HG02970 (cell line): ENCODE measurements around the gene ISL2.

Experiments used
- ATAC-seq: cut with Tn5 transposase; IDR thresholded peaks from one replicate; pipeline ENCODE4 v1.9.1; 2021; ENCODE audit warnings: mild to moderate bottlenecking, moderate library complexity, moderate number of reproducible peaks; ENCODE audit not compliant: unreplicated experiment, low FRiP score

Gene ISL2

DNA sequence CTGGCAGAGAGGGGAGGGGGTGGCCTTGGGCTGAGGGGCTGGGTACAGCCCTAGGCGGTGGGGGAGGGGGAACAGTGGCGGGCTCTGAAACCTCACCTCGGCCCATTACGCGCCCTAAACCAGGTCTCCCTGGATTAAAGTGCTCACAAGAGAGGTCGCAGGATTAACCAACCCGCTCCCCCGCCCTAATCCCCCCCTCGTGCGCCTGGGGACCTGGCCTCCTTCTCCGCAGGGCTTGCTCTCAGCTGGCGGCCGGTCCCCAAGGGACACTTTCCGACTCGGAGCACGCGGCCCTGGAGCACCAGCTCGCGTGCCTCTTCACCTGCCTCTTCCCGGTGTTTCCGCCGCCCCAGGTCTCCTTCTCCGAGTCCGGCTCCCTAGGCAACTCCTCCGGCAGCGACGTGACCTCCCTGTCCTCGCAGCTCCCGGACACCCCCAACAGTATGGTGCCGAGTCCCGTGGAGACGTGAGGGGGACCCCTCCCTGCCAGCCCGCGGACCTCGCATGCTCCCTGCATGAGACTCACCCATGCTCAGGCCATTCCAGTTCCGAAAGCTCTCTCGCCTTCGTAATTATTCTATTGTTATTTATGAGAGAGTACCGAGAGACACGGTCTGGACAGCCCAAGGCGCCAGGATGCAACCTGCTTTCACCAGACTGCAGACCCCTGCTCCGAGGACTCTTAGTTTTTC is 4.9 kb downstream of the ISL2 start:
- ATAC-seq: no peak

DNA sequence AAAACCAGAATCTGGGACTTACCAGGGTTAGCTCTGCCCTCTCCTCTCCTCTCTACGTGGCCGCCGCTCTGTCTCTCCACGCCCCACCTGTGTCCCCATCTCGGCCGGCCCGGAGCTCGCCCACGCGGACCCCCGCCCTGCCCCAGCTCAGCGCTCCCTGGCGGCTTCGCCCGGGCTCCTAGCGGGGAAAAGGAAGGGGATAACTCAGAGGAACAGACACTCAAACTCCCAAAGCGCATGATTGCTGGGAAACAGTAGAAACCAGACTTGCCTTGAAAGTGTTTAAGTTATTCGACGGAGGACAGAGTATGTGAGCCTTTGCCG is 5.4 kb downstream of the ISL2 start:
- ATAC-seq: no peak

DNA sequence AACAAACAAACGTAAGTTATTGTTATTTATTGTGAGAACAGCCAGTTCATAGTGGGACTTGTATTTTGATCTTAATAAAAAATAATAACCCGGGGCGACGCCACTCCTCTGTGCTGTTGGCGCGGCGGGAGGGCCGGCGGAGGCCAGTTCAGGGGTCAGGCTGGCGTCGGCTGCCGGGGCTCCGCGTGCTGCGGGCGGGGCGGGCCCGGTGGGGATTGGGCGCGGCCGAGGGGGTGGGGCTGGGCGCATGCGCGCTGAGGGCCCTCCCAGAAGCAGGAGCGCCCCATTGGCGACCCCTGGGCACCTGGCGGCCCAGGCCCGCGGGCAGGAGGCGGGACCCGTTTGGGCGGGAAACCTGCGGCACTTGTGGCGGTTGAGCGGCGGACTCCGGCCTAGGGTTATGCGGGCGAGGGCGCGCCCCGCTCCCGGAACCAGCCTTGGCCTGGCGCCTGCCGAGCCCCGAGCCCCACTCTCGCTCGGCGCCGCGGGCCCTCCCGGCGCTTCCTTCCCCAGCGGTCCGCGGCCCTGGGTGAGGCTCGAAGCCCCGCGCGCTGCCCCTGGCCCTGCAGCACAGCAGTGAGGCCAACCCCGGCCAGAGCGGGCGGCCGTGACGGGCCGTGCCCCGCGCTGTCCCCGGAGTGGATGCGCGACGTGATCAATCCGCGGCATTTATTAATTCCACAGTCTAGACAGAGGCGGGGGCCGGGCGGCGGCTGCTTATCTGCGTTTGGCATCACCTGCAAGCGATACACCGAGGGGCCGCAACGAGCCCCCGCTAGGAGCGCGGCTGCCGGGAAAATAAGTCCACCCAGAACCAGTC is 6.0 kb downstream of the ISL2 start:
- no peak for ATAC-seq

DNA sequence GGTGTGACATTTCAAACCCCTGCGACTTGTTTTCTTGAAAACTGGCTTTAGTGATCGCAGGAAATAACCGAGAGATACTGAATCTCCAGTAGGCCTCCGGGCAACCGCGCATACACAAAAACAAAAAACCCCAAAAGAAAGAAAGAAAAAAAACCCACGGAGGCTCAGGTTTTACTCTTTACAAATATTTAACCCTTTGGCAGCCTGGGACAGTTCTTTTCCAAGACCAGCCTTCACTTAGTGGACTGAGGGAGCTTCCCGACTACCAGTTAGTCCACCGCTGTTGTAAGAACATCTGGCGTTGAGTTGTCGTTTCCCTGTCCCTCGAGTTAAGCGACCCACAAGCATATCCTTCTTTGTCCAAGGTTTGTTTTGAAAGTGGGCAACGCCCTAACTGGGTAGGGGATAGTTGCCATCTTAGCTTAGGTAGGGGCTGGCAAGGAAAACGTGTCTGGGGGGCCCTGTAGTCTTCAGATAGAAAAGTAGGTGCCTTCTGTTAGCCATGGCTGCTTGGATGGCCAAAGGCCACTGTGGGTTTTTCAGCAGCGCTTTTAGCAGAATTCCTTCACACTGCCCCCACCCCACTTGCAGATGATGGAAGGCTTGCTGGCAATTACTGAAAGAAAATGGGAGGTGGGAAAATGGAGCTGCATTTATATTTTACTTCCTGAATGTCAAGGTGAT is 6.9 kb downstream of the ISL2 start:
- no peak for ATAC-seq

DNA sequence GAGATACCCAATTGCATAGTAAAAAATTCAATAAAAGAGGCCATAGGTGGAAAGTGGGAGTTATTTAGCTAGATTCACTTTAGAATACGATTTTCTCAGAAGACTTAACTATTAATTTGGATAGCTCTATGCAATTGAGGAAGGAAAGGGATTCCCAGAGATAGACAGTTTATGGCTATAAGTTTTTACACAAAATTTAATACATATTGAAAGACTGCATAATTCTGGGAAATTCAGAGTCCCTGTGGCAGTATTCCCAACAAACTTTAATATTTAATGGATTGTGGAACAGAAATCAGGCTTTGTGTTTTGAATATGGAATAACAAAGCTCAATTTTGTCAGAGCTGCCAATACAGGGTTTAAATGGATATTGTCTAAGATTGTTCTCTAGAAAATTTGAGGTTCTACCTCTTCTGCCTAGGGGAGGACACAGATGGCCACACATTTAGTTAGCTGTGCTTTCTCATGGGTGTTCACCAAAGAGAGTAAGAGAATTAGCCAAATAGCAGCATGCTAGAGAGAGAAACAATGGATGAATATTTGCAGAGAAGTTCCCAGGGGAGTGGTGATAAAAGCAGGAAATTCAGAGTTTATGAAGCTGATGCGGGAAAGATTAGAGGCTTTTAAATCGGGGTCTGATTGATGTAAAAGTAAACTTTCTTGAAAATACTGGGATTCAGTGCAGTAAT is 8.5 kb downstream of the ISL2 start:
- no peak for ATAC-seq

DNA sequence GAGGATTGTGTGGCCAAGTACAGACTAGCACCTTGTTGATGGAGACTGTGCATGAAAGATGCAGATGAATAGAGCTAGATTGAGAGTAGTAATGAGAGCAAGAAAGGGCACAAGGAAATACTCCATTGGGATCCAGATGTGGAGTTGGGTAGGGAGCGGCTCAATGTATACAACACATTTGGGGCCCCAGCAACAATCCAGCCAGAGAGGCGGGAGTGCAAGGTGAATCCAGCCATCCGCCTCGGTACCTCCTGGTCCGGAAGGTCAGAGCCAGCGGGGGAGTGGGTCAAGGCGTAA is 9.0 kb downstream of the ISL2 start:
- no peak for ATAC-seq

DNA sequence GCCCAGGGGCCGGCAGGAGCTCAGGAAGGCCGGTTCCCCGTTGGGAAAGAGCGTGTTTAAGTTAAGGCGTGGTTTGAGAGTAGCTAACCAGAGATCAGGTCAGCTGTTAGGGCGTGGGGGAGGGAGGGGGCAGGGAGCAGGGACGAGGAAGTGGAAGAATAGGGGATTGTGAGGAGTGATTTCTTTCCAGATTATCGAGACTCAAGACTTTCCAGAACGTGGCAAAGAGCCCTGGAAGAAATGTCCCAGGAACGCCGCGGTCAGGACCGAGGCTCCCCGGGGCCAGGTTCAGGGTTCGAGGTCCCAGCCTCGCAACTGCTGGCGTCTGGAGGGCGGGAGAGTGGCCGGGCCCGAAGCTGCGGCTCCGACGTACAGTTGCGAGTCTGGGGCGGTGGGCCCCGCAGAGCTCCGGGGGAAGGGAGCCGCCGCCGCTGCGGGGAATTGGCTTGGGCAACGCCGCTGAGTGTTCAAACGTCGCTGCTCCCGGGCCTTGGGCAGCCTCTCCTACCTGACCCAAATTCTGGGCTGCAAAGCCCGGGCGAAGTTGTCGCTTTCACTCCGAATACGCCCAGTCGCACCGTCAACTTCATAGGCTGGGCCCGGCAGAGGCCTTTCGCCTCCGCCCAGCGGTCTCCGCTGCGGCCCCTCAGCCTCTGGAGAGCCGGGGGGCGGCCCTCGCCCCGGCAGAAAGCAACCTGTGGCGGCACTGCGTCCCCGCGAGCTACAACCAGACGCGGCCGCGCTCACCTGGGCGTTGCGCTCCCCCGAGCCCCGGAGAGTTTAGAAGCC is 9.5 kb downstream of the ISL2 start:
- no peak for ATAC-seq

DNA sequence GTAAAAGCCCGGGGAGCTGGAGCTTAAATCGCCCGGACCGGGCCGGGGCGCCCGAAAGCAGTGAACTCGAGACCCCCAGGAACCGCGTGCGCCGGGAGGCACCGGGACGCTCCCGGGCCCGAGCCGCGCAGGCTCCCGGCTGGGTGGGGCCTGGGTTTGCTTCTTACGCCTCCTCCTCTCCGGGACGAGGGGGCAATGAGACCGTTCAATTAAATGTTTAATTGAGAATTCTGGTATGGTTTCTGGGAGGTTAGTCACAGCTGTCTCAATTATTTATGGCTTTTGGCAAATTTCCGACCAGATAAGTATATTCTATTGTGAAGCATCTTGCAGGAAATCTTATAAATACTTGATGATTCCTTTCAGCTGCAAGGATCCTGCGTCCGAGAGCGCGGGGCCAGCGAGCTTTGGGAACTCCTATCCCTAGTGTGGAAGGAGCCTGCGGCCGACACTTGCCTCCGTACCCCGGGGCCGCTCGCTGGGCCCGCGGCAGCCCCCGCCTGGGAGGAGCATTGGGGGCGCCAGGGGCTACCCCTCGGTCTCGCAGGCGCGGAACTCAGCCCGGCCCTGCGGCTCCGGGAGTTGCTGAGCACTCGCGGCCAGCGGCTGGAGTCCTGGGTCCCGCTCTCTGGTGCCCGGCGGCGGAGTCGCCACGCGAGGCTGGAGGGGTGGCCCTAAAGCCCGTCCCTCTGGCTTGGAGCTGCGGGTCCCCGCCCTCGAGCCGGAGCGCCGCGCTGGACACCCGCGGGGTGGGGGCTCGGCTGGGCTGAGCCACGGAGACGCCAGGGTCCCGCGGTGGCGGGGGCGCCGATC is 10.3 kb downstream of the ISL2 start:
- no peak for ATAC-seq

DNA sequence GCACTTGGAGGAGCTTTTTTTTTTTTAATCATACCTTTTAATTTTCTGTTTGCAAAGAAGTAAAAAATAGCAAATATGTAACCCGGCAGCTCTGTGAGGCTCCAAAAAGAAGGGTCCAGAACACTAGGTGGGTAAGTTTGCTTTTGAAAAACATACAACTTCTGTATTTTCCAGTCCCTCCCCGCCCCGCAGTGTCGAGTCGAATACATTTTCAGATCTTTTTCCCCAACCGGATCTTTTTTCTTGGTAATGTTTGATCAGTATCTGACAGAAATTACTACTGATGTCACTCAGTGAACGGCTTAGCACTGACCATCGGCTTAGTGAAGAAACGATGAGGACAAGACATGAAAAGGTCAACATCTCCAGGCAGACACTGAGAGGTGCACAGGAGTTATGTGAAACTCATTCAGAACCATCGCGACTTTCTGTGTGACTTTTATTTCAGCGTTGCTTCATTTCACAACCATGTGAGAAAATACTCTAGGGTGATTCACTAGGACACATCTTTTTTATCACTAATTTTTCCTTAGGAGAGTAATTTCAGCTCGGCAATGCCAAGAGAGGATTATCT is 11.0 kb downstream of the ISL2 start:
- no peak for ATAC-seq

DNA sequence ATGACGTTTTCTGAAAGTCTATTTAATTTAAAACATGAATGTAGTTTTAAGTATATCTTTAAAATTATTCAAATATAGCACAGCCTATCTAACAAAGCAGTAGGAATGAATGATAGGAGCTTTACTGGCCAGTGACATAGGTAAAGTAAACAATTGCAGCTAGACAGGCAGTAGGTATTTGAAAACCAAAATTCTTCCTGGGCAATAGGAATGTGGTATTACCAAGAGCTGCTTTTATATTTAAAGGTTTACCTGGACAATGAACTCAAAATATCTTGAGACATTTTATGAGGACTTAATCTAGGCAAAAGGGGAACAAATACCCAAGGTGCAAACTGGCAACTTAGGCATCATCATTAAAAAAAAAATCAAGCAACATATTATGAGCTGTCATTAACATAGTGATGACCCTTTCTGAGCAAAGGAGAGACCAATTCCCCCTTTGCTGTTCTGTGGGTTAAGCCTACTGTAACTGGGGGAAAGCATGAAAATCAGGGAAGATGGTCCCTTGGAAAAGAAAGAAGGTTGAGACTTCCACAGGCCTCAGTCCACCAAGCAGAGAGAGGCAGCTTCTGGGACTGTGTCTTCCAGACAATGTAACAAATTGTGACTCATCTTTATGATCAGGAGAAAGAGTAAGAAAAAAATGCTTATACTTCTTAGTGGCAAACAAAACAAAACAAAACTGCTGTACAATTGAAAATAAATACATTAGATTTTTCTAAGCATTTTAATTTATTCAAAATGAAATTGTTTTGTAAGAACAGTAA is 12.9 kb downstream of the ISL2 start:
- no peak for ATAC-seq

DNA sequence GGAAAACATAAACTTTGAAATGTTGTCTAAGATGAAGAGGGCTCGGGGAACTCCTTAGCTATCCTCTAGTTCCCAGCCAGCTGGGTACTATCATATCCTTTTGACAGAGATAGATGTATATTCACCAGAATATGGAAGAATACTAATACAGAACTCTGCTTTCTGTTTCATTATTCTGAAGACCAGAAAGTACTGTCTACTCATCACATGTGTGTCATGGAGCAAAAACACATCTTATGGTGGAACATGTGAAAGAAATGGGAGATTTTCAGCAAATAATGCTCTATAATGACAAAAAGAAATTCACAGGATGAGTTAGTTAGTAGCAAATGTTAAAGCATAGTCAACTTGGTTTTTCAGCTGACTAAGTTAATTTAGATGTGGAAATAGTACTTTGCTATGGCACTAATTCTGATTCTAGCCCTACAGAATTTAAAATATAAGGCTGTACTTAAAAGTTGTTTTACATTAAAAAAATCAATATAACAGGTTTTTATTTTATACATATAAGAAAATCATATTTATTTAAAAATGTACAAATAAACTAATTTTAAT is 16.5 kb downstream of the ISL2 start:
- ATAC-seq: no peak

DNA sequence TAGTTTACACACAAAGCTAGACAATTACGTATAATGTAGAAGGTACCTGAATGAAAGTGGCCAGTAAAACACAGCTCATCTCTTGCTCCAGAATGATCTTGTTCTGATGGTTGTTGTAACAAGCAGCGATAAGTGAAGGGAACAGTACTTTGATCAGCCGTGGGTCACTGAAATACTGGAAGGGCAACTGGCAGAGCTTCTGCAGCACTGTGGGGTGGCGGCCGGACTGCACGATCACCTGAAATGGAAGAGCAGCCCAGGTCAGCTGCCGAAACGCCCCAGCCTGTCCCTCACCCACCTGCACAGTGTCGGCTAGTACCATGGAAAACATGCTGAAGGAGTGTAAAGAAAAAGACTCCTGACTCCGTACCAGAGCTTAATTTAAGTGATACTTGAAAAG is 17.3 kb downstream of the ISL2 start:
- ATAC-seq: no peak

DNA sequence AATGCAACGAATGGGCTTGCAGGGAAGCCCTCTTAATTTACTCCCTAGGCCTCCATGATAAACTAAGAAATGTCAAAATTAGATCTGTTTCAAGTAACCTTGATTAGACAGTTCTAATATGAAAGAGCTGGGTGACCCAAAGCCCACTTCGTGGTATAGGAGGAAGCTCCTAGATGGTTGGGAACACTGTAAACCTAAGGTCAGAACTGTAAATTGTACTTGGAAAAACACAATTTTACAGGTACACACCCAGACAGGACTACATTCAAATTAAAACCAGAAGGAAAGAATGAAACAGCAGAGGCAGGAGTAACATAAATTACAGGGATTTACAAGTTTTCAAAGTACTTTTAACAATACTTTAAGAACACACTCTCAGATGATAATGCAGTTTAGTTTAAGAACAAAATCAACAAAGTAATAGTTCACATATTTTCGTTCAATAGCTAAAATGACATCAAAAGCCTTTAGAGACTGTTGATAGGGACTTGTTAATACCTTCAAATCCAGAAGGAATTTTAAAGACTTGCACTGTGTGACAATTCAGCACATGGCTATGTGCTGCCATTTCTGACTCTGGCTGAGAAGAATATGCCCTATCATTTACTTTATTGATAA is 18.4 kb downstream of the ISL2 start:
- ATAC-seq: no peak

DNA sequence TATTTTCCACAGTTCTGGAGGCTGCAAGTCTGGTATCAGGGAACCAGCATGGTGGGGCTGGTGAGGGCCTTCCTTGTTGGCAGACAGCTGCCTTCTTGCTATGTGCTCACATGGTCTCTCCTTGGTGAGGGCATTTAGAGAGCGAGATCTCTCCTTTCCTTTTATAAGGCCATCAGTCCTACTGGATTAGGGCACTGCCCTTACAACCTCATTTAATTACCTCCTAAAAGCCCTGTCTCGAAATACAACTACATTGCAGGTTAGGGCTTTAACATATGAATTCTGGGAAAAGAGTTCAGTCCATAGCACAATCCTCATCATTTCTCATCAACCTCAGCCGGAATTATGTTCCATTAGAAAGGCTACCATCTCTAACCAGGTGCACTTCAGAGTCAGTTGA is 21.9 kb downstream of the ISL2 start:
- no peak for ATAC-seq

DNA sequence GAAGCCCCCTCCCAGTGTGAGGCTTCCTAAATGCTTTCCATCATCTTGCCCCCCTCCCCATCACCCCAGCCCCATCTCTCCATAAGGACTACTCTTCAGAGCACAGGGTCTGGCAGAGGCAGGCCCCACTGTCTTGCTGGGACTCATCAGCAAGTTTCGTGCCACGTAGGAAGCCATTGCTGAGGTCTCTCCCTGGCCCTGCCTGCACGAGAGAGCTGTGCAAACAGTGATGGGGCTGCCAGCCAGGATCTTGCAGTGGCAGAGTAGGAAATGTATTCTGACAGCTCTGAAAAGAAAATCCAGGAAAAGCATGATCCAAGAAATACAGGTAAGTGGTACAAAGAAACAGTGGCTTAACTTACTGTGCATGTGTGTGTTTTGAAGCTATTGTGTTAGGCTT is 22.6 kb downstream of the ISL2 start:
- ATAC-seq: no peak

DNA sequence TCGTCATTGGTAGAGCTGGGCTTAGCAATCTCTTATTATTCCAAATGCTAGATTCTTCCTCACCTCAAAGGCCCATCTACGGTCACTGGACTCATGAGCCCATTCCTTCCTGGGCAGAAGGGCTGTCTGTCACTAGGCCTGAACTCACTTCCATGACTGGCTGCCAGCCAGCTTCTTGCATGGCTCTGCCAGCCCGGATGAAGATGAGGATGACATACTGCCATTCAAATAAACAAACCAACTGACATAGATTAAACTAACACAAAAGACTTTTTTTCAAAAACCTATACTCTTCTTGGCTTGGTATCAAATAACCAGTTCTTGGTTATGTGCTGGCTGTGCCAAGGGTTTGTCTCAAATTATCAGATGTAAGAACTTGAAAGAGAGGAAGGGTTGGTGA is 23.8 kb downstream of the ISL2 start:
- ATAC-seq: no peak

DNA sequence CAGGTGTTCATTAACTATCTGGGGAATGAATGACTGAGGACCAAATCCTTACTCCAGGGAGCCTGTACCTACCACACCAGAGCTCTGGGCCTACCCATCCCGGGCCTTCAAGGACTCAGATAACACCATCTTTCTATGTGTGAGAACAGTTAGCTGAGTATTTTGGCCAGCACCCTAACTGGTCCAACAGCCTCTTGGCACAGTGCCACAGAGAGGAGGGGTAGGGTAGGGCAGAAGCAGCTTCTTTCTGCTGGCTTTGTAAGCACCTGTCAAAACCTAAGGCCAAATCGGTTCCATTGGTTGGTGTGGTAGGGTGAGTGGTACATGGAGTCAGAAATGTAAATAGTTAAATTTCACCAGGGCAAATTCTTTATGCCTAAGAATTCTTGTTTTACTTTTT is 26.7 kb downstream of the ISL2 start:
- ATAC-seq: no peak

DNA sequence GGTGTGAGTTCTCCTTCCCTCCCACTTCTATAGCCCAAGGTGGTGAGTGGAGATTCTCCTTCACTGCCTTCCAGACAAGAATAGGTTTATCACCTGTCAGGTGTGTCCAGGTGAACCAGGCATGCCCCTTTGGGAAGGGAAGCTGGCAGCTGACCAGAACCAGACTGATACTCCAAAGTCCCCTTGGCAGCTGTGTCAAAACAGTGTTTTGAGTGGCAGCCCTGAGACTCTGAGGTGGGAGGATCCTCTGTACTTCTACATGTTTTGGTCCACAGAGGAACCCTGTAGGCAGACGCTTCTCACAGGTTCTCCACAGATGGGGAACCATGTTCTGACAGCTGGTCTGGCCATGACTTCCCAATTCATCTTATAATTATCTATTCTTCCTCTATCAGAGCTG is 30.1 kb downstream of the ISL2 start:
- no peak for ATAC-seq
